SK-N-SH (cell line): ENCODE results near the gene SEC14L6. TPM values are rescaled to one million over a fixed set of nuclear protein-coding genes. Genes with fewer than 3 reads are reported as not detected.
A peak's percentile ranks its signal among the peaks of the same experiment; 100 is the strongest.

Source experiments
- CTCF ChIA-PET: fragments of 300-600, 350-600 bp; formaldehyde crosslinking; extraction: SDS; loops from one replicate; lab custom pipeline; 2021; lab: Yijun Ruan, JAX
- POLR2A ChIA-PET: fragments of 350-600 bp; sonication (Branson Sonifier 250); formaldehyde crosslinking; extraction: SDS; loops from one replicate; lab custom pipeline; 2020; ENCODE audit warnings: antibody characterized with exemption, inconsistent platforms; lab: Yijun Ruan, JAX
- DNase-seq: peaks from one replicate; pipeline ENCODE4 v3.0.0; 2012
- H2AFZ ChIP-seq: fragments of 200-600 bp; sonication (generic); 2 replicates; pipeline ENCODE4 v1.8.1; 2016; ENCODE audit warnings: antibody characterized with exemption, mild to moderate bottlenecking, low read depth
- H3F3A ChIP-seq: fragments of 200-600 bp; sonication (generic); replicated peaks from 2 replicates; pipeline ENCODE3; 2016; ENCODE audit warnings: antibody characterized with exemption, mild to moderate bottlenecking; ENCODE audit not compliant: insufficient read depth
- H3K27ac ChIP-seq, 2 experiments: fragments of 200-500 bp in 1 of 2; fragments of 200-600 bp in 1 of 2; sonication (Bioruptor generic) in 1 of 2; sonication (generic), shearing (Covaris generic) in 1 of 2; 2 replicates each; pipeline versions ENCODE4 v1.5.1 to v1.6.1; 2014 to 2016; ENCODE audit warnings: low read depth in 2 of 2, inconsistent platforms in 1 of 2, low read length in 1 of 2, mild to moderate bottlenecking in 1 of 2, mixed read lengths in 1 of 2
- H3K27me3 ChIP-seq: fragments of 200-600 bp; sonication (generic), shearing (Covaris generic); 2 replicates; pipeline ENCODE4 v1.6.1; 2016; ENCODE audit warnings: mixed run types; ENCODE audit not compliant: insufficient read depth
- H3K36me3 ChIP-seq, 2 experiments: fragments of 200-500 bp in 1 of 2; fragments of 200-600 bp in 1 of 2; sonication (Bioruptor generic) in 1 of 2; sonication (generic) in 1 of 2; replicated peaks in 1 of 2; 2 replicates each; pipeline versions ENCODE3 to v1.5.1; 2014 to 2016; ENCODE audit warnings: low read length in 1 of 2, mild to moderate bottlenecking in 1 of 2; ENCODE audit not compliant: insufficient read depth in 2 of 2, control insufficient read depth in 1 of 2
- H3K4me1 ChIP-seq, 2 experiments: fragments of 200-500 bp in 1 of 2; fragments of 200-600 bp in 1 of 2; sonication (Bioruptor generic) in 1 of 2; sonication (generic), shearing (Covaris generic) in 1 of 2; 2 replicates each; pipeline versions ENCODE4 v1.5.1 to v1.6.1; 2014 to 2016; ENCODE audit warnings: low read depth in 1 of 2, low read length in 1 of 2, mixed run types in 1 of 2; ENCODE audit not compliant: insufficient read depth in 2 of 2, control insufficient read depth in 1 of 2
- H3K4me2 ChIP-seq: fragments of 200-600 bp; sonication (generic), shearing (Covaris generic); 2 replicates; pipeline ENCODE4 v1.6.1; 2017; ENCODE audit warnings: mixed run types
- H3K4me3 ChIP-seq, 2 experiments: fragments of 200-500 bp in 1 of 2; fragments of 200-600 bp in 1 of 2; sonication (Bioruptor generic) in 1 of 2; sonication (generic), shearing (Covaris generic) in 1 of 2; 2 replicates each; pipeline versions ENCODE4 v1.5.1 to v1.8.1; 2014 to 2016; ENCODE audit warnings: low read depth in 2 of 2, inconsistent platforms in 1 of 2, low read length in 1 of 2, mild to moderate bottlenecking in 1 of 2, mixed read lengths in 1 of 2, moderate library complexity in 1 of 2
- H3K79me2 ChIP-seq: fragments of 200-600 bp; sonication (generic); 2 replicates; pipeline ENCODE4 v1.8.1; 2017; ENCODE audit warnings: mild to moderate bottlenecking; ENCODE audit not compliant: insufficient read depth
- H3K9ac ChIP-seq: fragments of 200-600 bp; sonication (generic); 2 replicates; pipeline ENCODE4 v1.6.1; 2017; ENCODE audit warnings: mixed run types
- H3K9me2 ChIP-seq: fragments of 200-600 bp; sonication (generic); 2 replicates; pipeline ENCODE4 v1.6.1; 2017; ENCODE audit warnings: mixed run types
- H3K9me3 ChIP-seq: fragments of 200-600 bp; sonication (generic); 2 replicates; pipeline ENCODE4 v1.6.1; 2017; ENCODE audit warnings: mixed run types, mild to moderate bottlenecking, moderate library complexity
- H4K20me1 ChIP-seq: fragments of 200-600 bp; sonication (generic); 2 replicates; pipeline ENCODE4 v1.6.1; 2017; ENCODE audit warnings: mild to moderate bottlenecking, mixed run types; ENCODE audit not compliant: insufficient read depth
- CHD2 ChIP-seq: fragments of 150-350 bp; IDR thresholded peaks from 2 replicates; pipeline ENCODE4 v1.6.1; 2018; ENCODE audit warnings: low read length; ENCODE audit not compliant: partially characterized antibody
- EP300 ChIP-seq, 2 experiments: IDR thresholded peaks; 2 replicates each; pipeline versions ENCODE4 v1.4.0 to v1.6.1; 2012; ENCODE audit warnings: borderline replicate concordance in 1 of 2, low read depth in 1 of 2, low read length in 1 of 2
- EZH2phosphoT487 ChIP-seq: fragments of 200-600 bp; sonication (generic); IDR thresholded peaks from 2 replicates; pipeline ENCODE4 v1.6.1; 2017; ENCODE audit warnings: low read depth, mixed run types, mild to moderate bottlenecking, antibody characterized with exemption, moderate library complexity, borderline replicate concordance
- FOXJ3 ChIP-seq: sonication (generic); formaldehyde crosslinking; IDR thresholded peaks from 2 replicates; pipeline ENCODE4 v1.5.1; 2020; ENCODE audit warnings: mild to moderate bottlenecking, missing genetic modification reagents
- GATA2 ChIP-seq: sonication (generic); formaldehyde crosslinking; IDR thresholded peaks from 2 replicates; pipeline ENCODE4 v1.5.0; 2020; ENCODE audit warnings: mild to moderate bottlenecking, missing genetic modification reagents
- JUND ChIP-seq: IDR thresholded peaks from 2 replicates; pipeline ENCODE4 v1.4.0; 2012
- MEF2A ChIP-seq: IDR thresholded peaks from 2 replicates; pipeline ENCODE4 v1.4.0; 2012; ENCODE audit warnings: low read depth, borderline replicate concordance
- MXI1 ChIP-seq: IDR thresholded peaks from 2 replicates; pipeline ENCODE4 v1.6.1; 2012; ENCODE audit warnings: mild to moderate bottlenecking, low read depth, low read length, improper control_type of control experiment
- NRF1 ChIP-seq: IDR thresholded peaks from 2 replicates; pipeline ENCODE4 v1.6.1; 2012; ENCODE audit warnings: low read depth, mild to moderate bottlenecking, low read length
- POLR2AphosphoS5 ChIP-seq: IDR thresholded peaks from 2 replicates; pipeline ENCODE4 v1.6.1; 2012; ENCODE audit warnings: low read depth, low read length
- RCOR1 ChIP-seq: fragments of 150-350 bp; IDR thresholded peaks from 2 replicates; pipeline ENCODE4 v1.6.1; 2017; ENCODE audit warnings: antibody characterized with exemption, low read length
- RFX5 ChIP-seq: IDR thresholded peaks from 2 replicates; pipeline ENCODE4 v1.6.1; 2012; ENCODE audit warnings: mild to moderate bottlenecking, improper control_type of control experiment, low read length
- RXRA ChIP-seq: IDR thresholded peaks from 2 replicates; pipeline ENCODE4 v1.4.0; 2012; ENCODE audit warnings: low read depth, mild to moderate bottlenecking, borderline replicate concordance
- TAF1 ChIP-seq: IDR thresholded peaks from 2 replicates; pipeline ENCODE4 v1.6.1; 2012; ENCODE audit warnings: low read depth, mild to moderate bottlenecking, low read length, moderate library complexity, borderline replicate concordance
- YY1 ChIP-seq: IDR thresholded peaks from 2 replicates; pipeline ENCODE4 v1.4.0; 2012; ENCODE audit warnings: low read depth, mild to moderate bottlenecking
- WGBS: methylation state at CpG from one replicate; pipeline ENCODE4 v1.1.6; 2017; ENCODE audit warnings: low lambda C conversion rate; 5-methylcytosine and 5-hydroxymethylcytosine counted together
- polyA plus RNA-seq, 3 experiments: library from polyadenylated mRNA; depleted of rRNA; stranded (reverse); fragments of >200 nt; gene quantifications; 2 replicates each; pipeline ENCODE4 v1.2.3, GENCODE V29; 2012
- TF ChIP-seq, protein P1 (sequence below): IDR thresholded peaks from 2 replicates; pipeline ENCODE4 v1.4.0; 2012; ENCODE audit warnings: low read depth, borderline replicate concordance
- TF ChIP-seq, protein P2 (sequence below): fragments of 200-600 bp; sonication (generic); IDR thresholded peaks from 2 replicates; pipeline ENCODE4 v1.6.1; 2017; ENCODE audit warnings: antibody characterized with exemption, mild to moderate bottlenecking, moderate library complexity
- TF ChIP-seq, protein P3 (sequence below): IDR thresholded peaks from 2 replicates; pipeline ENCODE4 v1.4.0; 2012; ENCODE audit warnings: low read depth
- TF ChIP-seq, protein P4 (sequence below): fragments of 150-350 bp; IDR thresholded peaks from 2 replicates; pipeline ENCODE4 v1.6.1; 2016; ENCODE audit warnings: mild to moderate bottlenecking, low read depth, low read length
- TF ChIP-seq, protein P5 (sequence below): IDR thresholded peaks from 2 replicates; pipeline ENCODE4; 2012

The SEC14L6 gene
- polyA plus RNA-seq, 1 of the 3 experiments (the other 2 are of a cell fraction): not detected

DNA sequence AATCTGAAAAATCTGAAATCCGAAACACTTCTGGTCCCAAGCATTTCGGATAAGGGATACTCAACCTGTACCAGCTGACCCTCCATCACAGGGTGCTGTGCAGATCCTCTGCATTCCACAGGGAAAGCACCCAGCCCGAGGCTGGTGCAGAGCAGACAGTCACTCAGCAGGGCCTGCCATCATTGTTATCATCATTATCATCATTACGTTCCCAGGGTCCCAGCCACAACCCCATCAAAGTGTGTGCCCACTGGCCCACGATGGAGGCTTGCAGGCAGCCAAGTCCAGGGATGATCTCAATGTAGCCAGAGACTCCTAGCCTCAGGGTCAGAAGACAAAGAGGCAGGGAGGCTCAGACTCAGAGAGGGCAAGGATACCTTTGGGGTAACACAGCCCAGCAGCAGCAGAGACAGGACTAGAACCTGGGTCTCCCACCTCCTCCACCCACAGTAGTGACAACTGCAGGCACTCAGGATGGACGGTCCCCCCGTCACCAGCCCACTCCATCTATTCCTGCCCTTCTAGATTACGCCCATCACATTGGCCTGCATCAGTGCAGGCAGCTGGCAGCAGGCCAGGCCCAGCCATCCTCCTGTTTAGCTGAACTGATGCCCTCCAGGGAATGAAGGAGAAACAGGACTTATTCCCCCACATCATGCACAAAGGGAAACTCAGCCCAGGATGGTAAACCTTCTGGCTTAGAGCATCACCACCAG is 17.7 kb upstream of the SEC14L6 start:
- H4K20me1 ChIP-seq: no peaks in the 10 kb centered on the region
- H3K9ac ChIP-seq: no peak overlapping the region
- H2AFZ ChIP-seq: no peak overlapping the region
- no peaks in the 10 kb centered on the region for H3K36me3 ChIP-seq
- CTCF ChIA-PET: interaction anchor here (0.6 to 1.2 kb wide), 3 partner anchors 11 to 19 kb away, joined by 3 to 4 read pairs (median 3); no protein-coding TSS in a partner anchor
- H3K27me3 ChIP-seq: no peaks in the 10 kb centered on the region; the same call in 1 of the 2 replicates
- POLR2A ChIA-PET: interaction anchor here (1.2 kb wide), 1 partner anchor 27 kb away, joined by 6 read pairs; the partner anchor contains the start of gene PES1
- no peaks in the 10 kb centered on the region for H3F3A ChIP-seq
- TF ChIP-seq JUND: no peak
- peak; percentile 2 for TF ChIP-seq CHD2
- no peak for TF ChIP-seq MXI1
- TF ChIP-seq GATA2 (CRISPR knock-in tag): peak; percentile 30; the same call in 1 of the 2 replicates
- no peak for TF ChIP-seq POLR2AphosphoS5
- no peak overlapping the region for H3K27ac ChIP-seq
- H3K4me2 ChIP-seq: no peak overlapping the region
- H3K9me3 ChIP-seq: no peaks in the 10 kb centered on the region
- no peak overlapping the region for H3K4me3 ChIP-seq
- H3K4me1 ChIP-seq: peaks cover 0 to 19% of the 10 kb centered on the region in 2 experiments; a peak in 1 of 4 replicates
- no peaks in the 10 kb centered on the region for H3K9me2 ChIP-seq
- no peaks in the 10 kb centered on the region for H3K79me2 ChIP-seq
- 66% methylated on average over 6 of the region's 8 CpGs for WGBS
- DNase-seq: peak; percentile 76

DNA sequence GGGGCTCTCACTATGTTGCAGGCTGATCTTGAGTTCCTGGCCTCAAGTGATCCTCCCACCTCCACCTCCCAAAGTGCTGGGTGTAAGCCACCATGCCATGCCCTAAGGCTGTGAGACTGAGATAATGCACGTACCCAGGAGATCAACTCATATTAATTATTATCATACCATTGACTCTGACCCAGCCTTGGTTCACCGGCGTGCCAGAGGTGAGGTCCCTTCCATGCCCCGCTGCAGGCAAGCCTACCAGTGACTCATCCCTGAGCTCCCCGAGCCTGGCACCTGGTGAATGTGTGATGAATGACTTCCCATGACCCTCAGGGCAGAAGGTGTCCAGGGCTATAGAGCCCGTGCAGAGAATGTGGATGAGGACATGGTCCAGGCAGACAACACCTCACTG is 15.8 kb upstream of the SEC14L6 start:
- WGBS: 62% methylated on average over 6 of the region's 6 CpGs
- Histone ChIP-seq H2AFZ (no peak overlapping the region), H3K36me3 (no peaks in the 10 kb centered on the region), H3K4me1 (peaks cover 0 to 19% of the 10 kb centered on the region in 2 experiments; a peak in 1 of 4 replicates), H3K79me2 (no peaks in the 10 kb centered on the region), H3K4me3 (no peak overlapping the region), H3F3A (no peaks in the 10 kb centered on the region), H3K27ac (no peak overlapping the region), H4K20me1 (no peaks in the 10 kb centered on the region), H3K27me3 (no peaks in the 10 kb centered on the region; the same call in 1 of the 2 replicates), H3K4me2 (no peak overlapping the region), H3K9me2 (no peaks in the 10 kb centered on the region), H3K9me3 (no peaks in the 10 kb centered on the region), H3K9ac (no peak overlapping the region)
- ChIA-PET CTCF (interaction anchor here (0.7 to 1.7 kb wide), 3 partner anchors 10 to 166 kb away, joined by 3 to 4 read pairs (median 3); partner anchors contain the start of gene SEC14L2), POLR2A (no interaction called here)
- no peak for DNase-seq
- TF ChIP-seq FOXJ3 (no peak), EZH2phosphoT487 (no peak), YY1 (no peak), POLR2AphosphoS5 (no peak), RXRA (no peak), NRF1 (no peak), TAF1 (no peak), RCOR1 (no peak), MEF2A (no peak), EP300 (IDR thresholded peaks at IDR 0.05; ENCODE audit: borderline replicate concordance in 1 of 2, low read depth in 1 of 2, low read length in 1 of 2) (no peak), RFX5 (no peak), MXI1 (no peak), JUND (no peak)
- TF ChIP-seq, protein P1, sequence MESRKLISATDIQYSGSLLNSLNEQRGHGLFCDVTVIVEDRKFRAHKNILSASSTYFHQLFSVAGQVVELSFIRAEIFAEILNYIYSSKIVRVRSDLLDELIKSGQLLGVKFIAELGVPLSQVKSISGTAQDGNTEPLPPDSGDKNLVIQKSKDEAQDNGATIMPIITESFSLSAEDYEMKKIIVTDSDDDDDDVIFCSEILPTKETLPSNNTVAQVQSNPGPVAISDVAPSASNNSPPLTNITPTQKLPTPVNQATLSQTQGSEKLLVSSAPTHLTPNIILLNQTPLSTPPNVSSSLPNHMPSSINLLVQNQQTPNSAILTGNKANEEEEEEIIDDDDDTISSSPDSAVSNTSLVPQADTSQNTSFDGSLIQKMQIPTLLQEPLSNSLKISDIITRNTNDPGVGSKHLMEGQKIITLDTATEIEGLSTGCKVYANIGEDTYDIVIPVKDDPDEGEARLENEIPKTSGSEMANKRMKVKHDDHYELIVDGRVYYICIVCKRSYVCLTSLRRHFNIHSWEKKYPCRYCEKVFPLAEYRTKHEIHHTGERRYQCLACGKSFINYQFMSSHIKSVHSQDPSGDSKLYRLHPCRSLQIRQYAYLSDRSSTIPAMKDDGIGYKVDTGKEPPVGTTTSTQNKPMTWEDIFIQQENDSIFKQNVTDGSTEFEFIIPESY: no peak
- TF ChIP-seq, protein P2, sequence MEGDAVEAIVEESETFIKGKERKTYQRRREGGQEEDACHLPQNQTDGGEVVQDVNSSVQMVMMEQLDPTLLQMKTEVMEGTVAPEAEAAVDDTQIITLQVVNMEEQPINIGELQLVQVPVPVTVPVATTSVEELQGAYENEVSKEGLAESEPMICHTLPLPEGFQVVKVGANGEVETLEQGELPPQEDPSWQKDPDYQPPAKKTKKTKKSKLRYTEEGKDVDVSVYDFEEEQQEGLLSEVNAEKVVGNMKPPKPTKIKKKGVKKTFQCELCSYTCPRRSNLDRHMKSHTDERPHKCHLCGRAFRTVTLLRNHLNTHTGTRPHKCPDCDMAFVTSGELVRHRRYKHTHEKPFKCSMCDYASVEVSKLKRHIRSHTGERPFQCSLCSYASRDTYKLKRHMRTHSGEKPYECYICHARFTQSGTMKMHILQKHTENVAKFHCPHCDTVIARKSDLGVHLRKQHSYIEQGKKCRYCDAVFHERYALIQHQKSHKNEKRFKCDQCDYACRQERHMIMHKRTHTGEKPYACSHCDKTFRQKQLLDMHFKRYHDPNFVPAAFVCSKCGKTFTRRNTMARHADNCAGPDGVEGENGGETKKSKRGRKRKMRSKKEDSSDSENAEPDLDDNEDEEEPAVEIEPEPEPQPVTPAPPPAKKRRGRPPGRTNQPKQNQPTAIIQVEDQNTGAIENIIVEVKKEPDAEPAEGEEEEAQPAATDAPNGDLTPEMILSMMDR: no peak
- TF ChIP-seq, protein P3, sequence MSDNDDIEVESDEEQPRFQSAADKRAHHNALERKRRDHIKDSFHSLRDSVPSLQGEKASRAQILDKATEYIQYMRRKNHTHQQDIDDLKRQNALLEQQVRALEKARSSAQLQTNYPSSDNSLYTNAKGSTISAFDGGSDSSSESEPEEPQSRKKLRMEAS: no peak
- TF ChIP-seq, protein P4, sequence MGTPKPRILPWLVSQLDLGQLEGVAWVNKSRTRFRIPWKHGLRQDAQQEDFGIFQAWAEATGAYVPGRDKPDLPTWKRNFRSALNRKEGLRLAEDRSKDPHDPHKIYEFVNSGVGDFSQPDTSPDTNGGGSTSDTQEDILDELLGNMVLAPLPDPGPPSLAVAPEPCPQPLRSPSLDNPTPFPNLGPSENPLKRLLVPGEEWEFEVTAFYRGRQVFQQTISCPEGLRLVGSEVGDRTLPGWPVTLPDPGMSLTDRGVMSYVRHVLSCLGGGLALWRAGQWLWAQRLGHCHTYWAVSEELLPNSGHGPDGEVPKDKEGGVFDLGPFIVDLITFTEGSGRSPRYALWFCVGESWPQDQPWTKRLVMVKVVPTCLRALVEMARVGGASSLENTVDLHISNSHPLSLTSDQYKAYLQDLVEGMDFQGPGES: no peak
- TF ChIP-seq, protein P5, sequence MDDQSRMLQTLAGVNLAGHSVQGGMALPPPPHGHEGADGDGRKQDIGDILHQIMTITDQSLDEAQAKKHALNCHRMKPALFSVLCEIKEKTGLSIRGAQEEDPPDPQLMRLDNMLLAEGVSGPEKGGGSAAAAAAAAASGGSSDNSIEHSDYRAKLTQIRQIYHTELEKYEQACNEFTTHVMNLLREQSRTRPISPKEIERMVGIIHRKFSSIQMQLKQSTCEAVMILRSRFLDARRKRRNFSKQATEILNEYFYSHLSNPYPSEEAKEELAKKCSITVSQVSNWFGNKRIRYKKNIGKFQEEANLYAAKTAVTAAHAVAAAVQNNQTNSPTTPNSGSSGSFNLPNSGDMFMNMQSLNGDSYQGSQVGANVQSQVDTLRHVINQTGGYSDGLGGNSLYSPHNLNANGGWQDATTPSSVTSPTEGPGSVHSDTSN: no peak
